K562 (cell line): ENCODE data around the gene STX18. TPM values are rescaled to one million over a fixed set of nuclear protein-coding genes. Genes with fewer than 3 reads are reported as not detected.

Source experiments
- NFYB ChIP-seq: IDR thresholded peaks from 2 replicates; pipeline ENCODE4 v1.6.1; 2011; ENCODE audit warnings: mild to moderate bottlenecking, moderate library complexity; ENCODE audit not compliant: insufficient read length; ENCODE audit errors: extremely low read depth
- NR2C1 ChIP-seq, 2 experiments: fragments of 450-650 bp; IDR thresholded peaks; 2 replicates each; pipeline ENCODE4 v1.6.1; 2017; ENCODE audit warnings: mild to moderate bottlenecking in 2 of 2, antibody characterized with exemption in 1 of 2, inconsistent platforms in 1 of 2, missing compliant biosample characterization in 1 of 2, missing genetic modification characterization in 1 of 2
- ZNF3 ChIP-seq: fragments of 250-450 bp; sonication (Bioruptor Pico); IDR thresholded peaks from 2 replicates; pipeline ENCODE4 v1.5.0; 2021; ENCODE audit warnings: mild to moderate bottlenecking, moderate library complexity
- ZNF41 ChIP-seq: fragments of 250-450 bp; sonication (Bioruptor Pico); conservative IDR thresholded peaks from 2 replicates; pipeline ENCODE4 v1.4.0; 2020; ENCODE audit warnings: mild to moderate bottlenecking
- ZNF57 ChIP-seq: fragments of 450-650 bp; formaldehyde crosslinking; IDR thresholded peaks from 2 replicates; pipeline ENCODE4 v1.4.0; 2020; ENCODE audit warnings: mild to moderate bottlenecking, moderate library complexity
- polyA plus RNA-seq, 8 experiments: library from polyadenylated mRNA; depleted of rRNA in 4 of 8; stranded (reverse) in 5 of 8; unstranded in 3 of 8; fragments of >200 nt; fragmentation: Nextera tagmentation in 2 of 8; fragmentation: Illumina TruSeq in 1 of 8; extraction: Ambion mirVana in 2 of 8; extraction: Trizol in 1 of 8; gene quantifications; 2 replicates each; pipeline versions ENCODE4 v1.2.1 to v1.2.3, GENCODE V29; 2011 to 2014; ENCODE audit warnings: inconsistent platforms in 1 of 8, missing spikeins in 1 of 8
- total RNA-seq, 7 experiments: library from RNA; depleted of rRNA in 6 of 7; stranded (reverse); fragments of >200 nt in 6 of 7; fragmentation: Illumina TruSeq in 2 of 7; extraction: Trizol in 2 of 7; gene quantifications; 2 replicates each; pipeline versions ENCODE4 v1.2.1 to v1.2.3, GENCODE V29; 2011 to 2021; ENCODE audit warnings: low replicate concordance in 1 of 7
- TF ChIP-seq, protein P1 (sequence below), 2 experiments: fragments of 150-350 bp in 1 of 2; IDR thresholded peaks; 2 replicates each; pipeline ENCODE4 v1.6.1; 2012 to 2016; ENCODE audit warnings: low read depth in 2 of 2, low read length in 2 of 2, mild to moderate bottlenecking in 1 of 2, moderate library complexity in 1 of 2
- TF ChIP-seq, protein P2 (sequence below): IDR thresholded peaks from 2 replicates; pipeline ENCODE4 v1.6.1; 2014; ENCODE audit warnings: antibody characterized with exemption

The STX18 gene
- total and polyA plus RNA-seq, 9 of the 15 experiments (the other 6 are each of a cell fraction or from before 2014, with no cell fraction given): 6.2 to 41.7 (median 22.7) TPM

DNA sequence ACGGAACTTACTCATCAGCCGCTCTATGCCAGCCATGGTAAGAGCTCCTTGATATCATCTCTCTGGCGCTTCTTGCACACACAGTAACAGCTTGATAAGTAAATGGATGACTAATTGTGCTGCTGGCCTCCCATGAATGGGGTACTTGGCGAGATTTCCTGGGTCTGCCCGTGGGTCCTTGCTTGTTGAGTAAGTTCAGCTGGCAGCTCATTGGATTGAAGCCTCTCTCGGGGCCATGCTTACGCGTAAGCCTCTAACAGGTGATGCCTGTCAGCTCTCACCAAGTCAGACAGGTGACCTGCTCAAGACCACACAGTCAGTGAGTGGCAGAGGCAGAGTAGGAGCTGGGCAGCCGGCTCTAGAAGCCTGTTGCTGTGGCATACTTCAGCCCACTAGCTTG, 147.2 kb downstream of the STX18 start (continued):
- TF ChIP-seq, protein P1, sequence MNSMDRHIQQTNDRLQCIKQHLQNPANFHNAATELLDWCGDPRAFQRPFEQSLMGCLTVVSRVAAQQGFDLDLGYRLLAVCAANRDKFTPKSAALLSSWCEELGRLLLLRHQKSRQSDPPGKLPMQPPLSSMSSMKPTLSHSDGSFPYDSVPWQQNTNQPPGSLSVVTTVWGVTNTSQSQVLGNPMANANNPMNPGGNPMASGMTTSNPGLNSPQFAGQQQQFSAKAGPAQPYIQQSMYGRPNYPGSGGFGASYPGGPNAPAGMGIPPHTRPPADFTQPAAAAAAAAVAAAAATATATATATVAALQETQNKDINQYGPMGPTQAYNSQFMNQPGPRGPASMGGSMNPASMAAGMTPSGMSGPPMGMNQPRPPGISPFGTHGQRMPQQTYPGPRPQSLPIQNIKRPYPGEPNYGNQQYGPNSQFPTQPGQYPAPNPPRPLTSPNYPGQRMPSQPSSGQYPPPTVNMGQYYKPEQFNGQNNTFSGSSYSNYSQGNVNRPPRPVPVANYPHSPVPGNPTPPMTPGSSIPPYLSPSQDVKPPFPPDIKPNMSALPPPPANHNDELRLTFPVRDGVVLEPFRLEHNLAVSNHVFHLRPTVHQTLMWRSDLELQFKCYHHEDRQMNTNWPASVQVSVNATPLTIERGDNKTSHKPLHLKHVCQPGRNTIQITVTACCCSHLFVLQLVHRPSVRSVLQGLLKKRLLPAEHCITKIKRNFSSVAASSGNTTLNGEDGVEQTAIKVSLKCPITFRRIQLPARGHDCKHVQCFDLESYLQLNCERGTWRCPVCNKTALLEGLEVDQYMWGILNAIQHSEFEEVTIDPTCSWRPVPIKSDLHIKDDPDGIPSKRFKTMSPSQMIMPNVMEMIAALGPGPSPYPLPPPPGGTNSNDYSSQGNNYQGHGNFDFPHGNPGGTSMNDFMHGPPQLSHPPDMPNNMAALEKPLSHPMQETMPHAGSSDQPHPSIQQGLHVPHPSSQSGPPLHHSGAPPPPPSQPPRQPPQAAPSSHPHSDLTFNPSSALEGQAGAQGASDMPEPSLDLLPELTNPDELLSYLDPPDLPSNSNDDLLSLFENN (IDR thresholded peaks at IDR 0.05; ENCODE audit: low read depth in 2 of 2, low read length in 2 of 2): no peak
- TF ChIP-seq ZNF57 (CRISPR knock-in tag) (no peak), NR2C1 (IDR thresholded peaks at IDR 0.05) (no peak), NR2C1 (tag; IDR thresholded peaks at IDR 0.05) (no peak), ZNF41 (CRISPR knock-in tag) (no peak), NFYB (no peak), ZNF3 (no peak)
- TF ChIP-seq, protein P2, sequence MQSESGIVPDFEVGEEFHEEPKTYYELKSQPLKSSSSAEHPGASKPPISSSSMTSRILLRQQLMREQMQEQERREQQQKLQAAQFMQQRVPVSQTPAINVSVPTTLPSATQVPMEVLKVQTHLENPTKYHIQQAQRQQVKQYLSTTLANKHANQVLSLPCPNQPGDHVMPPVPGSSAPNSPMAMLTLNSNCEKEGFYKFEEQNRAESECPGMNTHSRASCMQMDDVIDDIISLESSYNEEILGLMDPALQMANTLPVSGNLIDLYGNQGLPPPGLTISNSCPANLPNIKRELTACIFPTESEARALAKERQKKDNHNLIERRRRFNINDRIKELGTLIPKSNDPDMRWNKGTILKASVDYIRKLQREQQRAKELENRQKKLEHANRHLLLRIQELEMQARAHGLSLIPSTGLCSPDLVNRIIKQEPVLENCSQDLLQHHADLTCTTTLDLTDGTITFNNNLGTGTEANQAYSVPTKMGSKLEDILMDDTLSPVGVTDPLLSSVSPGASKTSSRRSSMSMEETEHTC: no peak
